ENCODE measurements around the gene MED9.

DNA sequence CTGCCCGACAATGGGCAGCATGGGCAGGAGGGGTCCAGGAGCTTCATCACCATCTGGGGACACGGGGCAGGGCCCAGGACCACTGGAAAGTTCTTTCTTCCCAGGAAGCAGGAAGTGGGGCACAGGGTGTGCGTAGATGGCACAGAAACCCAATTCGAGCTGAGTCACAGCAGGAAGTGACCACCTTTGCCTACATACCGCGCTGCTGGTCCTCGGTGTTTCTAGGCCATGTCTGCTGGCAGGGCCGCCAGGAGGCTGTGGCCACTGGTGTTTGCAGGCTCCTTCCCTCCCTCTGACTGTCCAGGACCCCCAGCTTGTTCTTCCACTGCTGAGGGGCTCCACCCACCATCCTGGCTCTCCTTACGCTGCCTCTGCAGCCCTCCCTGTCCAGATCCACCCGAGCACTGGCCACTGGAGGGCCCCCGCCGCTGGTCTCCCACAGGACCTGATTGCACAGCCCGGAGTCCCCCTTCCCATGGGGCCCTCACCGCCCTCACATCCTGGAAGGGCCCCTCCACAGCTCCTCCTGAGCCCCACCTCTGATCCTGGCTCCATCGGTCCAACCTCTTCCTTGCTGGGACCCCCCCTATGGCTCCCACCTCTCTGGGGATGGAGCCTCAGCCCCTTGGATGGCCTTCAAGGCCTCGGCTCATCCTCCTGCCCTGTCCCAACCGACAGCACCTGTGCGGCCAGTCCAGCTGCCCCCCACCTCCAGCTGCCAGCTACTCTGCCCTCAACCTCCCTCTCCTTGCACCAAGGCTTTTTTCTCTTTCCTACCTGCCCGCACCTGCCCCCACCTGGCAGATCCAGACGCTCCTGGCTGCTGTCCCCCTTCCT is 33.9 kb downstream of the MED9 start:
- TF ChIP-seq RFX1 (IDR thresholded peaks at IDR 0.05) (no peak), CCAR2 (IDR thresholded peaks at IDR 0.05; ENCODE audit: low read depth, low read length) (no peak)

All from K562 (cell line).